CD8-positive, alpha-beta memory T cell (primary cell): ENCODE data around the gene PARD3. TPM values are rescaled to one million over a fixed set of nuclear protein-coding genes. Genes with fewer than 3 reads are reported as not detected.
"Not testable (repeated sequence)": the region's sequence is repeated elsewhere in the genome, so short reads cannot be mapped to it uniquely, and the experiment has no call there.

Source experiments
- CTCF ChIA-PET: fragments of 350-600 bp; sonication (Branson Sonifier 250); formaldehyde crosslinking; loops from one replicate; lab custom pipeline; 2021; ENCODE audit warnings: antibody characterized with exemption; lab: Charles Lee
- POLR2A ChIA-PET: fragments of 350-600 bp; sonication (Branson Sonifier 250); formaldehyde crosslinking; loops from one replicate; lab custom pipeline; 2021; ENCODE audit warnings: antibody characterized with exemption; lab: Charles Lee
- DNase-seq, 5 donors: peaks; one replicate each; pipeline versions ENCODE4 v3.0.0 to v3.0.0-alpha.2; 2020 to 2022; ENCODE audit warnings: mixed read lengths in 1 of 5
- H3K27ac ChIP-seq: one replicate; pipeline ENCODE4 v1.7.0; 2013; ENCODE audit warnings: low read depth, mild to moderate bottlenecking, low read length, moderate library complexity
- H3K27me3 ChIP-seq: 2 replicates; pipeline ENCODE4 v1.7.0; 2013; ENCODE audit warnings: low read length, mild to moderate bottlenecking; ENCODE audit not compliant: insufficient read depth, poor library complexity, severe bottlenecking
- H3K36me3 ChIP-seq: 2 replicates; pipeline ENCODE4 v1.7.0; 2013; ENCODE audit warnings: mild to moderate bottlenecking, low read length, moderate library complexity; ENCODE audit not compliant: insufficient read depth
- H3K4me1 ChIP-seq: 2 replicates; pipeline ENCODE4 v1.7.0; 2013; ENCODE audit warnings: mild to moderate bottlenecking, low read length, moderate library complexity; ENCODE audit not compliant: insufficient read depth
- H3K4me3 ChIP-seq: 2 replicates; pipeline ENCODE4 v1.7.0; 2013; ENCODE audit warnings: mild to moderate bottlenecking, low read length
- H3K9me3 ChIP-seq: 2 replicates; pipeline ENCODE4 v1.7.0; 2013; ENCODE audit warnings: mild to moderate bottlenecking, low read length
- H3K27ac Mint-ChIP-seq, 8 donors: one replicate each; pipeline ENCODE4 v1.8.0; 2020 to 2021; ENCODE audit warnings: mixed read lengths in 8 of 8, mild to moderate bottlenecking in 6 of 8, inconsistent platforms in 3 of 8, moderate library complexity in 3 of 8
- H3K27me3 Mint-ChIP-seq, 2 donors: one replicate each; pipeline ENCODE4 v1.8.0; 2020 to 2021; ENCODE audit warnings: mixed read lengths in 2 of 2, mild to moderate bottlenecking in 1 of 2, moderate library complexity in 1 of 2
- H3K36me3 Mint-ChIP-seq, 3 donors: one replicate each; pipeline ENCODE4 v1.8.0; 2020 to 2021; ENCODE audit warnings: mixed read lengths in 3 of 3, inconsistent platforms in 1 of 3, mild to moderate bottlenecking in 1 of 3
- H3K4me1 Mint-ChIP-seq, 3 donors: one replicate each; pipeline ENCODE4 v1.8.0; 2020 to 2021; ENCODE audit warnings: mixed read lengths in 3 of 3, inconsistent platforms in 1 of 3, mild to moderate bottlenecking in 1 of 3
- H3K4me3 Mint-ChIP-seq, 7 donors: one replicate each; pipeline ENCODE4 v1.8.0; 2020 to 2021; ENCODE audit warnings: mixed read lengths in 7 of 7, mild to moderate bottlenecking in 6 of 7, moderate library complexity in 4 of 7, inconsistent platforms in 2 of 7
- H3K9me3 Mint-ChIP-seq, 5 donors: one replicate each; pipeline ENCODE4 v1.8.0; 2020 to 2022; ENCODE audit warnings: mixed read lengths in 5 of 5, mild to moderate bottlenecking in 3 of 5, moderate library complexity in 2 of 5, inconsistent platforms in 1 of 5
- polyA plus RNA-seq: library from polyadenylated mRNA; unstranded; fragments of 300-500 nt; fragmentation: Illumina TruSeq; gene quantifications from one replicate; pipeline ENCODE4 v1.2.3, GENCODE V29; 2021
- total RNA-seq, 2 experiments: library from RNA; stranded (reverse); gene quantifications; one replicate each; pipeline ENCODE4 v1.2.3, GENCODE V29; 2021

Gene PARD3
- total and polyA plus RNA-seq, 3 experiments from 2014 or later = 0.27 to 0.46 TPM; not detected in 1

- H3K27me3 Mint-ChIP-seq, H3K27me3 ChIP-seq, H3K4me3 ChIP-seq, H3K36me3 Mint-ChIP-seq, H3K9me3 ChIP-seq, CTCF ChIA-PET, H3K9me3 Mint-ChIP-seq, H3K4me1 Mint-ChIP-seq, H3K4me1 ChIP-seq, POLR2A ChIA-PET, H3K4me3 Mint-ChIP-seq, H3K27ac Mint-ChIP-seq, DNase-seq, H3K27ac ChIP-seq, H3K36me3 ChIP-seq: not testable (repeated sequence)
Observed at GRCh38 chr10:34750795-34751194, 64.3 kb downstream of the PARD3 start.

DNA sequence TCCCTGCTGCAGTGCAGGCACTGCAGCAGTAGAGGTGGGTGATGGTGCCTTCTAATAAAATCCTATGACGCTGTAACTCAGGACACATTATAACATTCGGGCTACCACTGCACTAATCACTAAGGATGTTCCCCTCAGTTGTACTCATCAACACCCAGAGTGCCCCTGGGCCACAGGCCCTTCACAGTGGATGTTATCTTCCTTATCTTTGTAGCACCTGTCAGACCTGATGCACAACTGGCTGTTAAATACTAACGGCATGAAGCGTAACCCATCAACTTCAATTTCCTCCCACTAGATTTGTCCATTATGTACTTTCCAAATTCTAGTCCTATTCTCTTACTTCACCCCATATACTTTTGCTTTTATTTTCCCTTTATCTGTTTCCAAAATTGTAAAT is 66.3 kb downstream of the PARD3 start:
- H3K27ac Mint-ChIP-seq = no peak overlapping the region
- peaks cover 0 to 1% (median 0%) of the 10 kb centered on the region in 5 donors for H3K9me3 Mint-ChIP-seq
- DNase-seq = no peak
- H3K4me3 Mint-ChIP-seq = no peak overlapping the region
- H3K36me3 Mint-ChIP-seq = no peaks in the 10 kb centered on the region
- POLR2A ChIA-PET = no interaction called here
- CTCF ChIA-PET = no interaction called here
- H3K4me1 Mint-ChIP-seq = no peaks in the 10 kb centered on the region
- Histone ChIP-seq H3K4me1 (no peaks in the 10 kb centered on the region), H3K4me3 (no peak overlapping the region), H3K36me3 (no peaks in the 10 kb centered on the region), H3K27ac (no peak overlapping the region), H3K27me3 (no peaks in the 10 kb centered on the region), H3K9me3 (no peaks in the 10 kb centered on the region)
- H3K27me3 Mint-ChIP-seq = no peaks in the 10 kb centered on the region

- no peak overlapping the region for H3K27ac Mint-ChIP-seq
- CTCF ChIA-PET = no interaction called here
- H3K9me3 ChIP-seq = no peaks in the 10 kb centered on the region
Observed at GRCh38 chr10:34748357-34748756, 66.7 kb downstream of the PARD3 start.

DNA sequence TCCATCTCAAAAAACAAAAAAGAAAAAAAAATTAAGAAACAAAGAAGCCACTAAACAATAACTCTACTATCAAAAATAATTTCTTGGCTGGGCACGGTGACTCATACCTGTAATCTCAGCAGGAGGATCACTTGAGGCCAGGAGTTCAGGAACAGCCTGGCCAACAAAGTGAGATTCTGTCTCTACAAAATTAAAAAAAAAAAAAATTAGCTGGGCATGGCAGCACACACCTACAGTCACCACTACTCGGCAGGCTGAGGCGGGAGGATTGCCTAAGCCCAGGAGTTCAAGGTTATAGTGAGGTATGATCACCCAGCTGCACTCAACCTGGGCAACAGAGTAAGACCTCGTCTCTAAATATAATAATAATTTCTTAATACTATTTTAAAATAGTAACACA is 69.0 kb downstream of the PARD3 start:
- Mint-ChIP-seq H3K27me3 (peaks cover 4 to 6% of the 10 kb centered on the region in 2 donors), H3K36me3 (no peaks in the 10 kb centered on the region), H3K4me1 (no peaks in the 10 kb centered on the region), H3K27ac (no peak overlapping the region), H3K9me3 (peaks cover 0 to 2% (median 0%) of the 10 kb centered on the region in 5 donors), H3K4me3 (no peak overlapping the region)
- H3K27me3 ChIP-seq = no peaks in the 10 kb centered on the region
- no peak for DNase-seq
- no peak overlapping the region for H3K27ac ChIP-seq
- H3K9me3 ChIP-seq = no peaks in the 10 kb centered on the region
- H3K4me3 ChIP-seq = no peak overlapping the region
- CTCF ChIA-PET = no interaction called here
- POLR2A ChIA-PET = no interaction called here
- H3K36me3 ChIP-seq = no peaks in the 10 kb centered on the region
- H3K4me1 ChIP-seq = no peaks in the 10 kb centered on the region

More at GRCh38 chr10:34748357-34748756, 66.7 kb downstream of the PARD3 start:
- Mint-ChIP-seq H3K4me3 (no peak overlapping the region), H3K27me3 (peaks cover 0 to under 1% of the 10 kb centered on the region in 2 donors), H3K4me1 (no peaks in the 10 kb centered on the region), H3K9me3 (peaks cover 0 to 1% (median 0%) of the 10 kb centered on the region in 5 donors), H3K36me3 (no peaks in the 10 kb centered on the region)
- no peaks in the 10 kb centered on the region for H3K4me1 ChIP-seq
- POLR2A ChIA-PET = no interaction called here
- no peaks in the 10 kb centered on the region for H3K27me3 ChIP-seq
- no peak overlapping the region for H3K4me3 ChIP-seq
- DNase-seq = no peak
- H3K36me3 ChIP-seq = no peaks in the 10 kb centered on the region
- no peak overlapping the region for H3K27ac ChIP-seq

GRCh38 chr10:34745244-34745643 is 69.9 kb downstream of the PARD3 start:
- no peak for DNase-seq
- peaks cover 0 to 5% (median 0%) of the 10 kb centered on the region in 5 donors for H3K9me3 Mint-ChIP-seq
- peaks cover 4 to 6% of the 10 kb centered on the region in 2 donors for H3K27me3 Mint-ChIP-seq
- Histone ChIP-seq H3K27ac (no peak overlapping the region), H3K36me3 (no peaks in the 10 kb centered on the region), H3K27me3 (peaks cover 4% of the 10 kb centered on the region), H3K9me3 (no peaks in the 10 kb centered on the region), H3K4me1 (no peaks in the 10 kb centered on the region), H3K4me3 (no peak overlapping the region)
- H3K27ac Mint-ChIP-seq = no peak overlapping the region
- no peaks in the 10 kb centered on the region for H3K4me1 Mint-ChIP-seq
- ChIA-PET CTCF (no interaction called here), POLR2A (no interaction called here)
- H3K4me3 Mint-ChIP-seq = no peak overlapping the region
- no peaks in the 10 kb centered on the region for H3K36me3 Mint-ChIP-seq

DNA sequence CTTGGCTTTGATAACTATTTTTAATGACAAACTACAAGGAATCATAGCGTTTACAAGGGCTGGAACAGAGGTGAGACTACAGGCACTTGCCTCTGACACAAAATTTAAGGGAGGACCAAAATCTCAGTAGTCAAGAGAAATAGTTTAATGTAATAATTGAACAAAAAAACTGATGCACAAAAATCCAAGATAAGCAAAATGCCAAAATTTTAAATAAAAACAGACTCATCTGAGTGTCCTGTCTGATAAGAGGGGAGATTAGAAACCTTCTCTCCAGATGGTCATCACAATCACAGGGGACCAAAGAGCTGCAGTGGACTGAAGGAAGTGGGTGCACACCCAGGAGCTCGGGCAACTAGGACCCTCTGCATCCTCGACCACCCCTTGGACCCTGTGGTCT is 70.5 kb downstream of the PARD3 start:
- ChIA-PET CTCF (no interaction called here), POLR2A (no interaction called here)
- H3K9me3 ChIP-seq = no peaks in the 10 kb centered on the region
- no peak overlapping the region for H3K27ac ChIP-seq
- no peak overlapping the region for H3K4me3 Mint-ChIP-seq
- H3K36me3 Mint-ChIP-seq = no peaks in the 10 kb centered on the region
- peaks cover 6 to 9% of the 10 kb centered on the region in 2 donors for H3K27me3 Mint-ChIP-seq
- H3K27me3 ChIP-seq = peaks cover 5% of the 10 kb centered on the region
- no peaks in the 10 kb centered on the region for H3K36me3 ChIP-seq
- H3K4me1 ChIP-seq = no peaks in the 10 kb centered on the region
- no peak overlapping the region for H3K4me3 ChIP-seq
- no peaks in the 10 kb centered on the region for H3K4me1 Mint-ChIP-seq
- peaks cover 0 to 5% (median 0%) of the 10 kb centered on the region in 5 donors for H3K9me3 Mint-ChIP-seq
- no peak overlapping the region for H3K27ac Mint-ChIP-seq
- no peak for DNase-seq

DNA sequence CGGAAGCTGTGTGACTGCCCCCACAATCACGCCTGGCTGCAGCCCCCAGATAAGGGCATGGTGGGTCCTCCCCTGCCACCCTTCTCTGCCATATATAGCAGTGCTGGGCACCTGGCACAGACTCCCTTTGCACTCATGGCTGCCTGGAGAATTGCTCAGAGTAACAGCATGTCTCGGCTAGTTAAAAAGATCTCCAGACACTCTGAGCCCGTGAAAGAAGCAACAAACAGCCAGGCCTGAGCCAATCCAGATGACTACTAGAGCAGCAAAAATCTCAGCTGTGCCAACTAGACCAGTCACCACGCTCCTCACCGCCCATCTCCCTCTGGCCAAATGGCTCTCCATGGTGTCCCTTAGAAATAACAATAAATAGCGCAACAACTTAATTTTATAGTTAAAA is 71.3 kb downstream of the PARD3 start:
- Mint-ChIP-seq H3K4me3 (no peak overlapping the region), H3K9me3 (peaks cover 0 to 5% (median 0%) of the 10 kb centered on the region in 5 donors), H3K4me1 (no peaks in the 10 kb centered on the region), H3K36me3 (no peaks in the 10 kb centered on the region), H3K27me3 (peaks cover 8 to 9% of the 10 kb centered on the region in 2 donors), H3K27ac (no peak overlapping the region)
- Histone ChIP-seq H3K9me3 (no peaks in the 10 kb centered on the region), H3K27ac (no peak overlapping the region), H3K27me3 (peaks cover 5% of the 10 kb centered on the region), H3K36me3 (no peaks in the 10 kb centered on the region), H3K4me1 (no peaks in the 10 kb centered on the region), H3K4me3 (no peak overlapping the region)
- POLR2A ChIA-PET = no interaction called here
- CTCF ChIA-PET = no interaction called here
- DNase-seq = no peak

DNA sequence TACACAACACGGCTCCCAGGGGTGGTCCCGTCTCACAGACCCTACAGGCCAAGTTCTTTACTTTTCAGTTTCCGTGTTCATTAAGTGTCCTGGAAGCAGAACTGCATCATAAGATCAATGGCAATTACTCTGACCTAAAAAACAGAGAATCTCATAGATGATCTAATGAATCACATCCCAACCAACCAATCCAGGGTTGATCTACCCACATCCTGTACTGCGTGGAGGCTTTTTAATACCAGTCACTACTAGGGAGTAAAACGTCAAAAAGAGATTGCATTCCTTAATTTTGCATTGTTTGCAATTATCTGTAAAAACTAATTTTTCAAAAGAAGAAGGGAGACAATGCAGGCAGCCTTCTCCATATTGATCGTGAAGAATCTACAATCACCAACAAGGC is 72.6 kb downstream of the PARD3 start:
- ChIA-PET CTCF (no interaction called here), POLR2A (no interaction called here)

GRCh38 chr10:34741087-34741486 is 74.0 kb downstream of the PARD3 start:
- POLR2A ChIA-PET, CTCF ChIA-PET: not testable (repeated sequence)
- peaks cover 10 to 17% of the 10 kb centered on the region in 2 donors for H3K27me3 Mint-ChIP-seq

More for the DNA sequence above, 72.6 kb downstream of the PARD3 start:
- no peak overlapping the region for H3K4me3 Mint-ChIP-seq
- no peaks in the 10 kb centered on the region for H3K9me3 ChIP-seq
- H3K4me1 ChIP-seq = no peaks in the 10 kb centered on the region
- H3K36me3 Mint-ChIP-seq = no peaks in the 10 kb centered on the region
- no peaks in the 10 kb centered on the region for H3K36me3 ChIP-seq
- no peak overlapping the region for H3K27ac Mint-ChIP-seq
- no peaks in the 10 kb centered on the region for H3K4me1 Mint-ChIP-seq
- H3K27ac ChIP-seq = no peak overlapping the region
- peaks cover 10 to 11% of the 10 kb centered on the region in 2 donors for H3K27me3 Mint-ChIP-seq
- DNase-seq = no peak
- H3K4me3 ChIP-seq = no peak overlapping the region
- H3K9me3 Mint-ChIP-seq = peaks cover 0 to 5% (median 0%) of the 10 kb centered on the region in 5 donors
- peaks cover 5% of the 10 kb centered on the region for H3K27me3 ChIP-seq

More at GRCh38 chr10:34741087-34741486, 74.0 kb downstream of the PARD3 start:
- not testable (repeated sequence) for H3K4me1 Mint-ChIP-seq, DNase-seq, H3K27ac ChIP-seq, H3K9me3 ChIP-seq, H3K9me3 Mint-ChIP-seq, H3K27me3 ChIP-seq, H3K36me3 ChIP-seq, H3K36me3 Mint-ChIP-seq, H3K4me3 ChIP-seq, H3K4me3 Mint-ChIP-seq, H3K27ac Mint-ChIP-seq, H3K4me1 ChIP-seq
